NK-92 treated with Interleukin-12 subunit alpha and Interleukin-12 subunit beta, amount 100 ng/mL, for 24 hours (cell line): ENCODE results near the gene DPP6.

Experiments
- DNase-seq: peaks from one replicate; lab custom pipeline; 2025; lab: John Stamatoyannopoulos, UW

Gene DPP6

DNA sequence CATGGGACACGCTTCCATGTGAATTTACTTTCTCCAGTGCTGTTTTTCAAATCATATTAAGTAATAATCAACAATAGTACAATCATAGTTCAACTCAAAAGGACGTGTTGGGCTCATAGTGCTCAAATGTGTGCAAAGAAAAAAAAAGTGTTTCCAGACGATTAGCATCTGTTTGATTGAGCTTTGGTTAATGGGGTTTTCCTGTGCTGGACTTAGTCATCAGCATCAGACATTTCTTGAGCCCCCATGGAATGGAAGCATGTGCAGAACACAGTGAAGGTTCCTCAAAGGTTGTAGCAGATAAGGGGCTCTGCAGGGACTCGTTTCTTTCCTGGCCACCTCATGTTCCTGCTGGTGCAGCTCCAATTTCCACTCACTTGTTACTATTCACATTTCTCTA is 716.8 kb downstream of the DPP6 start:
- DNase-seq, result no peak

- no peak for DNase-seq
These were observed 717.3 kb downstream of the DPP6 start for GRCh38 chr7:154769527-154769926.

- no peak for DNase-seq
These were observed 718.2 kb downstream of the DPP6 start for GRCh38 chr7:154770361-154770760.

GRCh38 chr7:154770962-154771361 is 718.8 kb downstream of the DPP6 start:
- no peak for DNase-seq

DNA sequence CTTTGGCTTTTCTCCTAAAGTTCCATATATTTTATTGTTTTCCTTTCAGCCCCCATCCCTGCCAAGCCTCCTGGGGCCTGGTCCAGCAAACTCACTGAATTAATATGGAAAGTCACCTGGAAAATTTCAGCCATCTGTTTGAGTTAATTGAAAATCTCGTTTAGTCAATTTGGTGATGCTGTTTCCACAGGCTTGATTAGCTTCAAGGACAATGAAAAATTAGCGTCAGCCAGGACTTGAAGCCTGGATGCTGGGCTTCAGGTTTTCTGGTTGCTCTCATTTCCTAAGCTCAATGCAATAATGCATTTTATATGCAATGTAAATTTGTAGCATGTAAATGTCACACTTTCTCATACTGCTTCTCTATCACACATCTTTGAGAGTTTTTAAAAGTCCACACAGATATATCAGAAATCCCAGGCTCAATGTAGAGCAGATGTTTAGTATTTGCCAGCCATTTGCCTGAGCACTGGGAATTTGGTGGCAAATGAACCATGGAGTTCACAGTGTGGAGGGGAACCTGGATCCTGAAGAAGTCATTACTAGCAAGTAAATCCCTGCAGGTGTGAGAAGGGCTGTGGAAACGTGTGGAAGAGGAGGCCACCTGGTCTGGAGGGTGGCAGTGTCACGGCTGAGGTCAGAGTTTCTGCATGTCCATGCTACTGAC is 722.2 kb downstream of the DPP6 start:
- no peak for DNase-seq

DNA sequence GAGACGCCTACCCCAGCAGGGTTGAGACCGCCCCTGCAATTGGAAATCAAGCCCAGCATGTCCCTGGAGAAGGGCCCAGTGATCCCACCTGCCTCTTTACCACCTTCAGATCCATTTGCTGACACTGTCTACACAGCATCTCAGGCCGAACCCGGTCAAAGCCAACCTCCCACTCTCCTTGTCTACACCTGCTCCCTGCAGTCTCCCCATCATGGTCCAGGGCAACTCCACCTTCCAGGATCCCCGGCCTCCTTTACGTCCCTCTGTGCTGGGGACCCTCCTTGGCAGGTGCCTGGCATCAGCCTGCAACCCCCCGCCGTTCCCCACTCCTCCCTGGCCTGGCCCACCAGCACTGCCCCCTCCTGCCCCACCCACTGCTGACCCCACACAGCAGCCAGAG is 723.5 kb downstream of the DPP6 start:
- DNase-seq, result no peak

GRCh38 chr7:154776350-154776749 is 724.2 kb downstream of the DPP6 start:
- no peak for DNase-seq

- DNase-seq, result no peak
These were observed 724.8 kb downstream of the DPP6 start for GRCh38 chr7:154777023-154777422.

DNA sequence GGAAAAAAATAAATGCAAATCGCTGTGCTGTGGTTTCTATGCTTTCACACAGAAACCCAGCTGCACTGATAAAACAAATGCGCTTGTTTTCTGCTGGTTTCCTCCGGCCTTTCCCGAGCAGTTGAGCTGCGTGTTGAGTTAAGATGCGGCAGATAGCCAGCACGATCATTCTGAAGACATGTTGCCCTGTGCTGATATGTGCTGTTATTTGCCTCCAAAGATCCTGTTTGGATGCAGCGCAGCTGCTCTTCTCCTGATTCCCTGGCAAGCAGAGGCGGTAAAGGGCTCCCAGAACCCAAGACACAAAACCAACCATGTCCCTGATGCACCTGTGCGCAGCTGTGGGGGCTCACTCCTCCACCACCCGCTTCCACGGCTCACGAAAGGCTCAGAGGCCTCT is 725.3 kb downstream of the DPP6 start:
- no peak for DNase-seq

DNA sequence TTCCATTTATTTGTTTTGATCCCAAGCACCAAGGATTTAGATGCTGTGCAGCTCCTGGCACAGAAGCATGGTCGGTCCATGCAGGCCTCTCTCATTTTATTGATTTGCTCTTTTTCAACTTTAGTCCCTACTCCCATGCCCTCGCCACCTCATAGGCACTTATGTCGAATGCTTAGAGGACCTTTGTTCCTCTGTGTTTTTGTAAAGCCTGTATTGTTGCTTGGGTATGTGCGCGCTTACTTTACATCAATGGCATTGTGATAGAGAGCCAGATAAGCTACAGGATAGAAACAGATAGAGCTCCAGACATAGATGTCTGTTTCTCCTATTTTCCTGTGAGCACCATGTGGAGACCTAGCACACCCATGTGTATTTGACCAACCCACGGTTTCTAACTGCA is 725.7 kb downstream of the DPP6 start:
- DNase-seq, result no peak

GRCh38 chr7:154781369-154782303 is 729.4 kb downstream of the DPP6 start:
- DNase-seq, result no peak

DNA sequence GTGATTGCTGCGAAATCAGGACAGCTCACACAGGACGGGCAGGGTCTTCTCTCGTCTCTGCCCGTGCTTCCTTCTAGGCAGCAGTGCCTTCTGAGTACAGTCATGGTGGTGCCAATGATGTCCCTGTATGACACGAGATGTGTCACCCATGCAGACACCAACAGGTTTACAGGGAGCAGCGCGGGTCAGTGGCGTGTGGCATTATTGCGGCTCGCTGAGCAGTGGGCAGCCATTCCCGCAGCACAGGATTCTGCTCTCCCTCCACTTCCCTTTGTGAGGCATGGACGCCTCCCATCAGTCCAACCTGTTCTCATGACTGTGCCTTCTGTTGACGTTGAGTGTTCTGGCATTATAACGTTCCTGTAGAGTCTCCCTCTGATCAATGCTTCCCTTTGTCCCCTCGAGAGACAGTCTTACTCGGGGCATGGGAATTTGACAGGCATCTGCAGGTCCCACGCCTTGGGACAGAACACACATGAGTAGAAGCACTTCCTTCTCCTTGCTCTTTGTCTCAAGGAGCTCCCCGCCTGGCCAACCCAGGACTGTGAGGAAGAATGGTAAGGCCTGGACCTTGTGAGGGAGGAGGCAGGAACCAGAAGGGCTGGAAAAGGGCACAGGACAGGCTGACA is 731.2 kb downstream of the DPP6 start:
- no peak for DNase-seq

GRCh38 chr7:154785898-154786297 is 733.7 kb downstream of the DPP6 start:
- DNase-seq, result no peak

DNA sequence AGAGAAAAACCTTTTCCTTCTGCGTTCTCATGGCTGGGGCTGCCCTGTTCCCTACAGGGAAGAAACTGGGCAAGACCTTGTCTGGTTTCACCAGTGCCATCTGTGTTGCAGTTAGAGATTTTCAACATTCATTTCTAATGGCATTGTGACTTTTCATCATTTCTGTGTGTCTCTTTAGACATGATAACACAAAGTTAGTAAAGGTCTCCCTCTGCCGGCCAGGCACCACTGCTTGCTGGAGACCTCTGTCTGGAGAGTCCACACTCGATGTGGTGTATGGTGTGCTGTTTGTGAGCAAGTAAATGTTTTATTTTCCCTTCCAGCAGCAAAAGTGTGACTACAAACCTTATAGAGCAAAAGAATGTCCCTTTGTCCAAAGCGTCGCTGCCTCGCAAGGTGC is 737.2 kb downstream of the DPP6 start:
- DNase-seq, result no peak

DNA sequence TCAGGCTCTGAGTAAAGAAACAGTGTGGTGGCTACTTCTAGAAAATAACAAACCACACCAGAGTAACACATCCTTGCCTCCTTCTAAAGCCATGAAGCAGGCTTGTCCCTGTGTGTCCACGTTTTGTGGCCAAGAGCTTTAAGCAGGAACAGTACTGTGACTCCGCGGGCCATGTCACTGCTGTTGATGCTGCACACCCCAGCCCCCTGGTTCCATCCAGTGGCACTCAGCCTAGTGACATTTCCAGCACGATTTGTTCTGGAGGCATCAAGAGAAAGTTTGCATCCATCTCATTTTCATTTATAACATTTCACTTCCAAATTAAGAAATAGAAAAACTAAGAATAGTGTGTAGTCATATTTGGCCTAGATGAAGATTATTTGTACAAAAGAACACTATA is 739.4 kb downstream of the DPP6 start:
- DNase-seq, result no peak

- DNase-seq, result no peak
These were observed 740.3 kb downstream of the DPP6 start for GRCh38 chr7:154792436-154793055.

GRCh38 chr7:154794147-154794780 is 742.1 kb downstream of the DPP6 start:
- no peak for DNase-seq

GRCh38 chr7:154795014-154795413 is 742.8 kb downstream of the DPP6 start:
- DNase-seq, result no peak

GRCh38 chr7:154795437-154795836 is 743.2 kb downstream of the DPP6 start:
- DNase-seq, result no peak

DNA sequence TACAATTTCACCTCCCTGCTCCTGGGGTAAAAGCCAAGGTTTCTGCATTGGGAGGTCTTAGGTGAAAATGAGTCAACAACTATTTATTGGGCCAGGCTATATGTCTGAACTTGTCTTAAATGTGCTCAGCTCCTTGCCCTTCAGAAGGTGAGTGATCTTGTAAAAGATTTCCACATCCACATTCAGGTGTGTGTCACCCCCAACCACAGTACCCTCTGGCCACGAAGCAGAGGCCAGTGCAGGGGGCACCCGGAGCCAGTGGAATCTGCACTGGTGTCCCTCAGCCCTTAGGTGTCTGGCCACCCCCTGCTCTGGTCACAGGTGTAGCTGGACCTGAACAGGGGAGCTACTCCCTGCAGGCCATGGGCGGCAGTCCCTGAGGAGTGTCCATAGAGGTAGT is 752.3 kb downstream of the DPP6 start:
- no peak for DNase-seq

GRCh38 chr7:154812027-154812426 is 759.8 kb downstream of the DPP6 start:
- DNase-seq, result no peak
